ENCODE measurements around the gene SCOC.

- TF ChIP-seq CTCF (conservative IDR thresholded peaks at IDR 0.05; ENCODE audit: low read depth, low read length) = no peak
- TF ChIP-seq POLR2A (IDR thresholded peaks at IDR 0.05; ENCODE audit: low read depth, low read length) = no peak
- no peak for TF ChIP-seq MAZ (IDR thresholded peaks at IDR 0.05; ENCODE audit: borderline replicate concordance, low read depth, low read length)
- TF ChIP-seq SMC3 (IDR thresholded peaks at IDR 0.05; ENCODE audit: low read depth, low read length) = no peak
- no peak for TF ChIP-seq ELK1 (IDR thresholded peaks at IDR 0.05; ENCODE audit: borderline replicate concordance, low read depth, low read length)
These were observed 607 bp upstream of the SCOC start for GRCh38 chr4:140372751-140373327.
